A172 (cell line): ENCODE results near the gene TASP1. TPM values are rescaled to one million over a fixed set of nuclear protein-coding genes. Genes with fewer than 3 reads are reported as not detected.

ENCODE experiments used
- DNase-seq: peaks from one replicate; pipeline ENCODE4 v3.0.0-alpha.2; 2015; ENCODE audit warnings: low spot score
- total RNA-seq: library from RNA; depleted of rRNA; stranded (reverse); fragments of >200 nt; shearing (Covaris generic); gene quantifications from 2 replicates; pipeline ENCODE4 v1.2.3, GENCODE V29; 2014

TASP1 gene
- total RNA-seq, 1 experiment from 2014 or later, result 6.7 TPM

GRCh38 chr20:13571662-13572061 lies 67.1 kb downstream of the TASP1 start:
- no peak for DNase-seq

GRCh38 chr20:13567663-13568062 lies 71.1 kb downstream of the TASP1 start:
- no peak for DNase-seq

GRCh38 chr20:13563854-13564253 lies 74.9 kb downstream of the TASP1 start:
- DNase-seq, result no peak

GRCh38 chr20:13554706-13555105 lies 84.0 kb downstream of the TASP1 start:
- DNase-seq, result peak; percentile 19

DNA sequence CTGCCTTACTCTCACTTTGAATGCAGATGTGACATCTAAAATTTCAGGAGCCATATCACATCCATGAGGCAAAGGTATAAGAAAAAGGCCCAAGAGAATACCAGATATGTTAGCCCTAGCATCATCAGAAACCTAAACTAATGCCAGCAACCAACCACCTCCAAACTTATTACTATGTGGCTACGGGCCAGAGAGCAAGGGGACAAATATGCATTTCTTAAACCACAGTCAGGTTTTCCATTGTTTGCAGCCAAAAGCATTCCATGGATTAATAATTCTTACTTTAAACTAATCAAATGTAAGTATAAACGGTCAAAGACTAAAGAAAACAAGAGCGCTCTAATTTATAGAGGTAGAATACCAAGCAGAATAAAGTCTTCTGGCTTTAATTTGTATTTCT lies 84.7 kb downstream of the TASP1 start:
- no peak for DNase-seq

DNA sequence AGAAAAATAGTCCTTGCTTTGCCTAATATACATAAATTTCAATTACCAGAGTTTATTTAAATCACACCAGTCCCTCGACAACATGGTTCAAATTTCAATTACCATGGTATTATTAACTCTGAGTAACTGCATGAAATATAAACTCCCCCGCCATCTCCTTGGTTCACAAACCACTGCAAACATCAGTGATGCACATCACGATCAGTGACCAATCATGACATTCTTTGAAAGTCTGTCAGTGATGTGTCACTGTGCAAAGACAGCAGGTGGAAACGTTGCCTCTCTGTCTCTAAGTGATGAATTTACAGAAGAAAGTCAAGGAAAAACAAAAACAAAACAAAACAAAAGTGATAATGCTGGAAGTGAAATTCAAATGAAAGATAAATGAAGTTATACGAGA lies 86.7 kb downstream of the TASP1 start:
- no peak for DNase-seq

GRCh38 chr20:13549451-13549850 lies 89.3 kb downstream of the TASP1 start:
- DNase-seq, result no peak

DNA sequence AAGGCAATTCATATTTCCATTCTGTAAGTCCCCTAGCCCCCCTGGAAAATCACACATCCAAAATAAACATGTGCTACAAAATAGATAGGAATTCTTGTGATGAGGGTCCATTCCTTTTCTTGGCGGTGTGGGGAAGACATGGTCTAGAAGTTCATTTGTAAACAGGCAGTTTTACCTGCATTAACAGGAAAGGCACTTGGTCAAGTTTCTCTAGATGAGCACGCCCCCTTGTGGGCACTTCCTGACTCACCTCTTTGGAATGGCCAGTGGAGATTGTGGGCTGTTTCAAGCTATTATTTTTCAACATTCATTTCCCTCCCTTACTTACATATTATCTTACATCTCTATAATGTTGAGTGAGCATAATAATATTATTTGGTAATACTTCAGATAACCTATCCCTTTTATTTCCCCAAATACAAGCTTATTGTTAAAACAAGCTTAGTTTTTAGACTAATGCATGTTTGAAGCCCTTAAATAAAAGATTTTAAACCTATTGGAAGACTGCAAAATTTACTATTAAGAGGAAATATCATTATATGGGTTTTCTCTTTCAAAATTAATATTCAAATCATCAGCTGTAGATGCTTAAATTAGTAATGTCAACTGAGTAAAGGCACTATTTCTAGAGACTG lies 92.1 kb downstream of the TASP1 start:
- peak; percentile 81 for DNase-seq

DNA sequence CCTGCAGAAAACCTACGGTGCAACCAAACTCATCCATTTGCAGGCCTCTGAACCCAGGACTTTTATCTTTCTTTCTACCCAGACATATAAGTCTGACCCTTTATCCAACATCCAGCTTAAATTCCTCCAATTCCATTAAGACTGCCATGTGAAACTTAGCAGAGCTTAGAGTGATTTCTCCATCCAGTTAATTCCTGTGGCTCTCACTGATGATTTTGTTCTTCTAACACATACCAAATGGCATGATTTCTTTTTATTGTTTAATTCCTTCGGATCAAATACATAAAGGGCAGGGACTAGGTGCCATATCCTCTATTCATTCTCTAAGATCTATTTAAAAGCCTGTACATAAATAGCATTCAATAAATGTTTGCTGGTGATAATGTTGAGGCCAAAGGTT lies 92.9 kb downstream of the TASP1 start:
- DNase-seq, result no peak

- no peak for DNase-seq
Measured at GRCh38 chr20:13543783-13544182, 94.9 kb downstream of the TASP1 start.

DNA sequence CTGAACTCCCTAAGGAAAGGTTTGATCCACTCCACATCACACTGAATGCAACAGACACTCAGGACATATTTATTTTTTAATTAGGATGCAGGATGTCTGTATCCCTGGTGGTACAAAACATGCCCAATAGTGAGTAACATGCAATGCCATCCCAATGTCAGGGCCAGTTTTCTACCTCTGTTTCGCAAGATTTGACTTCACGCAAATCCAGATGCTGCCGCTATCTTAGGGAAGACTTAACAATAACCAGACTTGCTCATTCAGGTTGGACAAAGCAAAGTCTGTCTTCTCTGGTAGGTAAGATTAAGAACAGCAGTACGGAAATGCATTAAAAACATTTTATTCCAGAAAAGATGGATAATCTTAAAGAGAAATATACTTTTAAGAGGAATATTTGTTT lies 103.1 kb downstream of the TASP1 start:
- DNase-seq, result no peak

GRCh38 chr20:13533946-13534345 lies 104.8 kb downstream of the TASP1 start:
- no peak for DNase-seq

GRCh38 chr20:13530146-13530545 lies 108.6 kb downstream of the TASP1 start:
- no peak for DNase-seq

- DNase-seq, result no peak
Measured at GRCh38 chr20:13526551-13526950, 112.2 kb downstream of the TASP1 start.

GRCh38 chr20:13525225-13525940 lies 113.3 kb downstream of the TASP1 start:
- DNase-seq, result peak; percentile 62

- no peak for DNase-seq
Measured at GRCh38 chr20:13524339-13524738, 114.4 kb downstream of the TASP1 start.

GRCh38 chr20:13517831-13518230 lies 120.9 kb downstream of the TASP1 start:
- DNase-seq, result no peak

DNA sequence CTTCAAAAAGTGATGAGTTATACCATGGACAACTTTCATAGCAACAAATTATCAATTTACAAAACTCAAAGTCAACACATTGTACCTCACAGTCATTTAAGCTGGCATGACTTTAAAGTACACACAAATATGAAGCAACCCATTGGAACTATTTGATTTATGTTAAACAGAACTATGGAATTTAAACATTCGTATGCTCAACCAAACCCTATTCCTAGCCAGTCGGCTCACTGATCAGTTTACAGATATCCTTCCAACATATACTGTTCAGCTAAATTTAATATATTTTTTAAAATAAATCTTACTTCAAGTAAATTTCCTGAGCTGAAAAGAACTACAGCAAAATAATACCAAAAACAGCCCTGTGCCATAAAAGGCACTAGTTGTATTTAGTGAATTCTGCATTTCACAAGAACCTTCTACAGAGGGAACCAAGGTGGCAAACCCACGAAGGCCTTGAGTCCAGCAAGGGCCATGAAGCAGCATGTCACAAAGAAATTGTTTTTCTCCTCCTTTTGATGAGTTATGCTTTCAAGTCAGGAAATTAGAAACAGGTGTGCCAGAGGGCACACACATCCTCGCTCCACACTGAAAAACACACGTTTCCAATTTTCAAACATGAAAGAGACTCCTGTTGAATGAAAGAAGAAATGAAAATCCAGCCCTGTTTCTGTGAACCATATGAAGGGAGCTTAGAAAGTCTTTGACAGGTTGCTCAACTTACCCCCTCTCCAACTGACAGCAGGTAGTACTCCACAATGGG lies 122.8 kb downstream of the TASP1 start:
- DNase-seq, result no peak

DNA sequence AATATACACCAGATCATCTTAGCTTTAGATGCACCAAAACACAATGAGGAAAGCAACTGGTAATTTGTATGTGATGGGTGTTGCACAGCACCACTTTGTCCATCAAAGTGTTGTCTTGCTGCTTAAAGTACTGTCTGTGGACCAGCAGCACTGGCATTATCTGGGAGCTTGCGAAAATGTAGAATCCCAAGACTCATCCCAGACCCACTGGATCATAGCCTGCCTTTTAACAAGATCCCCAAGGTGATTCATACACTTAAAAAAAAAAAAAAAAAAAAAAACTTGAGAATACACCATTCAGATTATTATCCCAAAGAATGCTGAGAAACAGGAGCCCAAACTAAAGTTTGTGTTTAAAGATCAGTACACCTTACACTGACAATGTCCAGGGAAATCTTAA lies 123.4 kb downstream of the TASP1 start:
- DNase-seq, result no peak

DNA sequence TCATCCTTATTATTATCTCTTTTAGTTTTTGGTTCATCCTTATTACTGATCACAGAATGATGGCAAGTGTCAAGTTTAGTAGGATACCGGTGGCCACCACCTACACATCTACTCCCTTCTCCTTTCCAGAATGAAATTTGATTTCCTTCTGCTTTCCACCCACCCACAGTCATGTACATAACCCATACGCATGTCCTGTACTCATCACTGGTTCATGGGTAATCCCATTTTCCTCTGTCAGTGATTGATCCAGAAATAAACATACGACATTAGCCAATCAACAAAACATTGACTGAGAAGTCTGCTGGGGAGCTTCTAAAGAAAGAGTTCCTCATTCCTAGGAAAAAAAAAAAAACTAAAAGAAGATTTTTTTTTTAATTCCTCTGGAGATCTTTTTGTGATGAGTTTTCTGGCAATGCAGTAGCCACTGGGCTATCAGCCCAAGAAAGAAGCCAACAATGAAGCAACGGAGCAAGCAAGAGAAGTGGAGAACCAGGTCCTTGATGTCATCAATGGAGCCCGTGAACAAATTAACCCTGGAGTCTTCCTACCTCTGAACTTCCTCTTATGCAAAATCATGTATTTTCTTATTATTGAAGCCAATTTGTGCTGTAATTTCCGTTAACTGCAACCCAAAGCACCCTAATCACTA lies 127.8 kb downstream of the TASP1 start:
- DNase-seq, result no peak

- DNase-seq, result no peak
Measured at GRCh38 chr20:13507646-13508045, 131.1 kb downstream of the TASP1 start.

DNA sequence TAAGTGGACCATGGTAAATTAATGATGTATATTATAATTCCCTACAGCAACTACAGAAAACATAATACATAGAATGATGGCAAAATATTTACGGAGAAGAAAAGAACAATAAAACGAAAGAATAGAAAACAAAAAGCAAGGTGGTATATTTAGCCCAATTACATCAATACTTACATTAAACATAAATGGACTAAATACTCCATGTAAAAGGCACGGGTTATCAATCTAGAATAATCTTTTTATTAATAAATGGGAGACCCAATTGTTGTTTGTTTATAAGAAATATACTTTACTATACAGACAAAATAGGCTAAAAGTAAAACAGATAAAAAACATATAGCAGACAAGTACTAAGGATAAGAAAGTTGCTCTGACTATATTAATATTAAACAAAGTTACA lies 137.2 kb downstream of the TASP1 start:
- DNase-seq, result no peak
